ENCODE data around the gene MDK. TPM values are rescaled to one million over a fixed set of nuclear protein-coding genes. Genes with fewer than 3 reads are reported as not detected.
A peak's percentile ranks its signal among the peaks of the same experiment; 100 is the strongest.

The MDK gene
- total RNA-seq, 6 experiments from 2014 or later = 9.7 to 22.9 (median 18.9) TPM

GRCh38 chr11:46356924-46357482 is 24.5 kb upstream of the MDK start:
- Mint-ChIP-seq H3K4me3 (no peak overlapping the region), H3K36me3 (ENCODE audit: low read depth) (no peaks in the 10 kb centered on the region), H3K27me3 (ENCODE audit: insufficient read depth) (no peaks in the 10 kb centered on the region; the same call in none of the 2 replicates)

DNA sequence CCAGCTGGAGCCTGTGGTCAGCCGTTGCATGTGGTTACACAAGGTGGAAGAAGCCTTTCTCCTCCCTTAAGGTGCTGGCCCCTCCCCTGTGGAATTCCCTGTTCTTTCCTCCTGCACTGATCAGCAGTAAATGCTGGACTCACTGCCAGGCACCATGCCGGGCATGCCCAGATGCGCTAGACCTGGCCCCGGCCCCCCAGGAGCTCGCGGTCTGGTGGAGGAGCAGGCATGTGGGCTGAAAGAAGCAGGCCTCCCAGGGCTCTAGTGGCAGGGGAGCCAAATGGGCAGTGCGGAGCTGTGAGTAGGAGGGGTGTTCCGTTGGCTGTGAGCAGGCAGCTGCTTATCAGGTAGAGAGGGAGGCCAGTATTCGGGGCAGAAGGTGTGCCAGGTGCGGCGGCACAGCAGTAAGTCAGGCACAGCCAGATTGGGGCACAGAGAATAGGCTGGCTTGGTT is 24.0 kb upstream of the MDK start:
- TF ChIP-seq CTCF (IDR thresholded peaks at IDR 0.05) = no peak
- H3K27ac Mint-ChIP-seq = no peak overlapping the region
- H3K4me1 Mint-ChIP-seq (ENCODE audit: low read depth) = peaks cover 21% of the 10 kb centered on the region
- no peaks in the 10 kb centered on the region for H3K36me3 Mint-ChIP-seq (ENCODE audit: low read depth)
- H3K27me3 Mint-ChIP-seq (ENCODE audit: insufficient read depth) = no peaks in the 10 kb centered on the region; the same call in none of the 2 replicates
- H3K9me3 Mint-ChIP-seq = no peaks in the 10 kb centered on the region
- H3K4me3 Mint-ChIP-seq = no peak overlapping the region
- DNase-seq = no peak

More at GRCh38 chr11:46356924-46357482, 24.5 kb upstream of the MDK start:
- TF ChIP-seq CTCF (IDR thresholded peaks at IDR 0.05) = no peak
- no peaks in the 10 kb centered on the region for H3K9me3 Mint-ChIP-seq
- no peak overlapping the region for H3K27ac Mint-ChIP-seq
- no peak for DNase-seq
- peaks cover 19% of the 10 kb centered on the region for H3K4me1 Mint-ChIP-seq (ENCODE audit: low read depth)

- Mint-ChIP-seq H3K27me3 (ENCODE audit: insufficient read depth) (no peaks in the 10 kb centered on the region; the same call in none of the 2 replicates), H3K36me3 (ENCODE audit: low read depth) (no peaks in the 10 kb centered on the region), H3K9me3 (no peaks in the 10 kb centered on the region), H3K4me1 (ENCODE audit: low read depth) (peaks cover 30% of the 10 kb centered on the region), H3K27ac (no peak overlapping the region), H3K4me3 (no peak overlapping the region)
- DNase-seq = no peak
- no peak for TF ChIP-seq CTCF (IDR thresholded peaks at IDR 0.05)
Measured at GRCh38 chr11:46359953-46360352, 21.5 kb upstream of the MDK start.

GRCh38 chr11:46360878-46361277 is 20.6 kb upstream of the MDK start:
- no peak overlapping the region for H3K4me3 Mint-ChIP-seq
- peak overlapping the region; percentile 67 for H3K27ac Mint-ChIP-seq
- no peak for TF ChIP-seq CTCF (IDR thresholded peaks at IDR 0.05)
- H3K9me3 Mint-ChIP-seq = no peaks in the 10 kb centered on the region
- no peaks in the 10 kb centered on the region; the same call in none of the 2 replicates for H3K27me3 Mint-ChIP-seq (ENCODE audit: insufficient read depth)
- no peaks in the 10 kb centered on the region for H3K36me3 Mint-ChIP-seq (ENCODE audit: low read depth)
- peaks cover 30% of the 10 kb centered on the region for H3K4me1 Mint-ChIP-seq (ENCODE audit: low read depth)
- no peak for DNase-seq

DNA sequence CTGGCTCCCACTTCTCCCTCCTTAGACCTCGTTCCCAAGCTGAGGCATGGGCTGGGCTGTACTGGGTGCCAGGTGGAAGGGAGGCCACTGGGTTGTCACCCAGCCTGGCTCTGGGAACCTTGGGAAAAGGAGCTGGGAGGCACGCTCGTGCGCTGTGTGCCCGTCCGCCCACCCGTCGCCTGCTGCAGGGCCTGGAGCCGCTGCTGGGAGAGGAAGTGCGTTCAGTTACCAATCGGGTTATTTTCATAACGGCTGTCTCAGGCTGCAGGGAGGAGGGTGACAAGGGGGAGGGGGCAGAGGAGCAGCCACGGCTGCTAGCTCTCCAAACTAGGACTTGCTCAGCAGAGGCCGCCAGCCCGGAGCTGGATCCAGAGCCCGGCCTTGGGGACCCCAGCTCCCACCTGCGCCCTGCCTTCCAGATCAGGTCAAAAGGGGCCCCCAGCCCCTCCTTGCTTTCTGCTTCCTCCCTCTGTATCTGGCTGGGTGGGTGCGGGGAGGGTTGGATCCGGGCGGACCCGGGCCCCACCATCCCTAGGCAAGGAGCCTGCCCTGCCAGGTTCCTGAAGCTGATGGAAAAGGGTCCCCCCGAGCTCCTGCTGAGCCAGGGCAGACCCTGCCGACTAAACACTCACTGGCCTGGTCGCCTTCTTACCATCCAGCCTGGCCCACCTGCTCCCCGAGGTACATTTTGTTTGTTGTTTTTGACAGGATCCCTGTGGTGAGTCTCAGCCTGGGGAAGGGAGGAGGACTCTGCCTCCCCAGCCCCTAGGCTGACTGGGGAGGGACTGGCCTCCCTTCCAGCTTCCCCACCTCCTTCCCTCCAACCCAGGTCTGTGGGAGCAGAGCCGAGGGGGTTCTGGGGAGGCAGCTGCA is 19.9 kb upstream of the MDK start:
- Mint-ChIP-seq H3K4me3 (no peak overlapping the region), H3K27ac (peak overlapping the region; percentile 67), H3K4me1 (ENCODE audit: low read depth) (peaks cover 25% of the 10 kb centered on the region), H3K27me3 (ENCODE audit: insufficient read depth) (no peaks in the 10 kb centered on the region; the same call in none of the 2 replicates), H3K36me3 (ENCODE audit: low read depth) (no peaks in the 10 kb centered on the region), H3K9me3 (no peaks in the 10 kb centered on the region)
- DNase-seq = no peak
- no peak for TF ChIP-seq CTCF (IDR thresholded peaks at IDR 0.05)
